SK-N-SH (cell line): ENCODE data around the gene CASZ1. TPM values are rescaled to one million over a fixed set of nuclear protein-coding genes. Genes with fewer than 3 reads are reported as not detected.

Source experiments
- CTCF ChIA-PET: fragments of 300-600, 350-600 bp; formaldehyde crosslinking; extraction: SDS; loops from one replicate; lab custom pipeline; 2021; lab: Yijun Ruan, JAX
- POLR2A ChIA-PET: fragments of 350-600 bp; sonication (Branson Sonifier 250); formaldehyde crosslinking; extraction: SDS; loops from one replicate; lab custom pipeline; 2020; ENCODE audit warnings: antibody characterized with exemption, inconsistent platforms; lab: Yijun Ruan, JAX
- DNase-seq: peaks from one replicate; pipeline ENCODE4 v3.0.0; 2012
- H2AFZ ChIP-seq: fragments of 200-600 bp; sonication (generic); 2 replicates; pipeline ENCODE4 v1.8.1; 2016; ENCODE audit warnings: antibody characterized with exemption, mild to moderate bottlenecking, low read depth
- H3F3A ChIP-seq: fragments of 200-600 bp; sonication (generic); replicated peaks from 2 replicates; pipeline ENCODE3; 2016; ENCODE audit warnings: antibody characterized with exemption, mild to moderate bottlenecking; ENCODE audit not compliant: insufficient read depth
- H3K27ac ChIP-seq, 2 experiments: fragments of 200-500 bp in 1 of 2; fragments of 200-600 bp in 1 of 2; sonication (Bioruptor generic) in 1 of 2; sonication (generic), shearing (Covaris generic) in 1 of 2; 2 replicates each; pipeline versions ENCODE4 v1.5.1 to v1.6.1; 2014 to 2016; ENCODE audit warnings: low read depth in 2 of 2, inconsistent platforms in 1 of 2, low read length in 1 of 2, mild to moderate bottlenecking in 1 of 2, mixed read lengths in 1 of 2
- H3K27me3 ChIP-seq: fragments of 200-600 bp; sonication (generic), shearing (Covaris generic); 2 replicates; pipeline ENCODE4 v1.6.1; 2016; ENCODE audit warnings: mixed run types; ENCODE audit not compliant: insufficient read depth
- H3K36me3 ChIP-seq, 2 experiments: fragments of 200-500 bp in 1 of 2; fragments of 200-600 bp in 1 of 2; sonication (Bioruptor generic) in 1 of 2; sonication (generic) in 1 of 2; replicated peaks in 1 of 2; 2 replicates each; pipeline versions ENCODE3 to v1.5.1; 2014 to 2016; ENCODE audit warnings: low read length in 1 of 2, mild to moderate bottlenecking in 1 of 2; ENCODE audit not compliant: insufficient read depth in 2 of 2, control insufficient read depth in 1 of 2
- H3K4me1 ChIP-seq, 2 experiments: fragments of 200-500 bp in 1 of 2; fragments of 200-600 bp in 1 of 2; sonication (Bioruptor generic) in 1 of 2; sonication (generic), shearing (Covaris generic) in 1 of 2; 2 replicates each; pipeline versions ENCODE4 v1.5.1 to v1.6.1; 2014 to 2016; ENCODE audit warnings: low read depth in 1 of 2, low read length in 1 of 2, mixed run types in 1 of 2; ENCODE audit not compliant: insufficient read depth in 2 of 2, control insufficient read depth in 1 of 2
- H3K4me2 ChIP-seq: fragments of 200-600 bp; sonication (generic), shearing (Covaris generic); 2 replicates; pipeline ENCODE4 v1.6.1; 2017; ENCODE audit warnings: mixed run types
- H3K4me3 ChIP-seq, 2 experiments: fragments of 200-500 bp in 1 of 2; fragments of 200-600 bp in 1 of 2; sonication (Bioruptor generic) in 1 of 2; sonication (generic), shearing (Covaris generic) in 1 of 2; 2 replicates each; pipeline versions ENCODE4 v1.5.1 to v1.8.1; 2014 to 2016; ENCODE audit warnings: low read depth in 2 of 2, inconsistent platforms in 1 of 2, low read length in 1 of 2, mild to moderate bottlenecking in 1 of 2, mixed read lengths in 1 of 2, moderate library complexity in 1 of 2
- H3K79me2 ChIP-seq: fragments of 200-600 bp; sonication (generic); 2 replicates; pipeline ENCODE4 v1.8.1; 2017; ENCODE audit warnings: mild to moderate bottlenecking; ENCODE audit not compliant: insufficient read depth
- H3K9ac ChIP-seq: fragments of 200-600 bp; sonication (generic); 2 replicates; pipeline ENCODE4 v1.6.1; 2017; ENCODE audit warnings: mixed run types
- H3K9me2 ChIP-seq: fragments of 200-600 bp; sonication (generic); 2 replicates; pipeline ENCODE4 v1.6.1; 2017; ENCODE audit warnings: mixed run types
- H3K9me3 ChIP-seq: fragments of 200-600 bp; sonication (generic); 2 replicates; pipeline ENCODE4 v1.6.1; 2017; ENCODE audit warnings: mixed run types, mild to moderate bottlenecking, moderate library complexity
- H4K20me1 ChIP-seq: fragments of 200-600 bp; sonication (generic); 2 replicates; pipeline ENCODE4 v1.6.1; 2017; ENCODE audit warnings: mild to moderate bottlenecking, mixed run types; ENCODE audit not compliant: insufficient read depth
- EP300 ChIP-seq, 2 experiments: IDR thresholded peaks; 2 replicates each; pipeline versions ENCODE4 v1.4.0 to v1.6.1; 2012; ENCODE audit warnings: borderline replicate concordance in 1 of 2, low read depth in 1 of 2, low read length in 1 of 2
- FOXM1 ChIP-seq: IDR thresholded peaks from 2 replicates; pipeline ENCODE4 v1.4.0; 2012; ENCODE audit warnings: low read depth, mild to moderate bottlenecking
- GABPA ChIP-seq: IDR thresholded peaks from 2 replicates; pipeline ENCODE4 v1.4.0; 2012; ENCODE audit warnings: low read depth, mild to moderate bottlenecking
- GATA2 ChIP-seq: sonication (generic); formaldehyde crosslinking; IDR thresholded peaks from 2 replicates; pipeline ENCODE4 v1.5.0; 2020; ENCODE audit warnings: mild to moderate bottlenecking, missing genetic modification reagents
- PBX3 ChIP-seq: IDR thresholded peaks from 2 replicates; pipeline ENCODE4; 2012
- POLR2AphosphoS5 ChIP-seq: IDR thresholded peaks from 2 replicates; pipeline ENCODE4 v1.6.1; 2012; ENCODE audit warnings: low read depth, low read length
- RAD21 ChIP-seq: IDR thresholded peaks from 2 replicates; pipeline ENCODE4 v1.6.1; 2012; ENCODE audit warnings: mild to moderate bottlenecking, low read length
- RCOR1 ChIP-seq: fragments of 150-350 bp; IDR thresholded peaks from 2 replicates; pipeline ENCODE4 v1.6.1; 2017; ENCODE audit warnings: antibody characterized with exemption, low read length
- REST ChIP-seq: IDR thresholded peaks from 2 replicates; pipeline ENCODE4 v1.6.1; 2012; ENCODE audit warnings: mild to moderate bottlenecking, low read depth, low read length, moderate library complexity
- RXRA ChIP-seq: IDR thresholded peaks from 2 replicates; pipeline ENCODE4 v1.4.0; 2012; ENCODE audit warnings: low read depth, mild to moderate bottlenecking, borderline replicate concordance
- TAF1 ChIP-seq: IDR thresholded peaks from 2 replicates; pipeline ENCODE4 v1.6.1; 2012; ENCODE audit warnings: low read depth, mild to moderate bottlenecking, low read length, moderate library complexity, borderline replicate concordance
- WGBS: methylation state at CpG from one replicate; pipeline ENCODE4 v1.1.6; 2017; ENCODE audit warnings: low lambda C conversion rate; 5-methylcytosine and 5-hydroxymethylcytosine counted together
- polyA plus RNA-seq, 3 experiments: library from polyadenylated mRNA; depleted of rRNA; stranded (reverse); fragments of >200 nt; gene quantifications; 2 replicates each; pipeline ENCODE4 v1.2.3, GENCODE V29; 2012
- TF ChIP-seq, protein P1 (sequence below): IDR thresholded peaks from 2 replicates; pipeline ENCODE4 v1.4.0; 2012; ENCODE audit warnings: low read depth, borderline replicate concordance
- TF ChIP-seq, protein P2 (sequence below): IDR thresholded peaks from 2 replicates; pipeline ENCODE4 v1.4.0; 2012; ENCODE audit warnings: low read depth
- TF ChIP-seq, protein P3 (sequence below): fragments of 150-350 bp; IDR thresholded peaks from 2 replicates; pipeline ENCODE4 v1.6.1; 2016; ENCODE audit warnings: mild to moderate bottlenecking, low read depth, low read length
- TF ChIP-seq, protein P4 (sequence below): fragments of 150-350 bp; IDR thresholded peaks from 2 replicates; pipeline ENCODE4 v1.6.1; 2017; ENCODE audit warnings: antibody characterized with exemption, low read length, low read depth, borderline replicate concordance

Gene CASZ1
- polyA plus RNA-seq, 1 of the 3 experiments (the other 2 are of a cell fraction), result 0.51 TPM

GRCh38 chr1:10713614-10714013 lies 82.8 kb downstream of the CASZ1 start:
- no peaks in the 10 kb centered on the region; the same call in none of the 2 replicates for H3K27me3 ChIP-seq

More at GRCh38 chr1:10713614-10714013, 82.8 kb downstream of the CASZ1 start:
- no peak for DNase-seq
- H2AFZ ChIP-seq, result no peak overlapping the region
- WGBS, result 87% methylated on average over 5 of the region's 7 CpGs
- no peaks in the 10 kb centered on the region; a peak in 1 of 4 replicates for H3K4me1 ChIP-seq
- no peaks in the 10 kb centered on the region for H4K20me1 ChIP-seq
- H3K36me3 ChIP-seq, result no peaks in the 10 kb centered on the region
- H3K4me3 ChIP-seq, result no peak overlapping the region
- no peaks in the 10 kb centered on the region for H3K9me2 ChIP-seq
- no peaks in the 10 kb centered on the region for H3K9me3 ChIP-seq
- no peaks in the 10 kb centered on the region for H3F3A ChIP-seq
- POLR2A ChIA-PET, result no interaction called here
- H3K79me2 ChIP-seq, result no peaks in the 10 kb centered on the region
- H3K9ac ChIP-seq, result no peak overlapping the region
- no peak for TF ChIP-seq EP300 (IDR thresholded peaks at IDR 0.05; ENCODE audit: borderline replicate concordance in 1 of 2, low read depth in 1 of 2, low read length in 1 of 2)
- TF ChIP-seq, protein P1, sequence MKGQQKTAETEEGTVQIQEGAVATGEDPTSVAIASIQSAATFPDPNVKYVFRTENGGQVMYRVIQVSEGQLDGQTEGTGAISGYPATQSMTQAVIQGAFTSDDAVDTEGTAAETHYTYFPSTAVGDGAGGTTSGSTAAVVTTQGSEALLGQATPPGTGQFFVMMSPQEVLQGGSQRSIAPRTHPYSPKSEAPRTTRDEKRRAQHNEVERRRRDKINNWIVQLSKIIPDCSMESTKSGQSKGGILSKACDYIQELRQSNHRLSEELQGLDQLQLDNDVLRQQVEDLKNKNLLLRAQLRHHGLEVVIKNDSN, result no peak
- TF ChIP-seq, protein P2, sequence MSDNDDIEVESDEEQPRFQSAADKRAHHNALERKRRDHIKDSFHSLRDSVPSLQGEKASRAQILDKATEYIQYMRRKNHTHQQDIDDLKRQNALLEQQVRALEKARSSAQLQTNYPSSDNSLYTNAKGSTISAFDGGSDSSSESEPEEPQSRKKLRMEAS, result no peak
- no peak for TF ChIP-seq GABPA
- no peak for TF ChIP-seq TAF1
- TF ChIP-seq RCOR1, result no peak
- TF ChIP-seq, protein P3, sequence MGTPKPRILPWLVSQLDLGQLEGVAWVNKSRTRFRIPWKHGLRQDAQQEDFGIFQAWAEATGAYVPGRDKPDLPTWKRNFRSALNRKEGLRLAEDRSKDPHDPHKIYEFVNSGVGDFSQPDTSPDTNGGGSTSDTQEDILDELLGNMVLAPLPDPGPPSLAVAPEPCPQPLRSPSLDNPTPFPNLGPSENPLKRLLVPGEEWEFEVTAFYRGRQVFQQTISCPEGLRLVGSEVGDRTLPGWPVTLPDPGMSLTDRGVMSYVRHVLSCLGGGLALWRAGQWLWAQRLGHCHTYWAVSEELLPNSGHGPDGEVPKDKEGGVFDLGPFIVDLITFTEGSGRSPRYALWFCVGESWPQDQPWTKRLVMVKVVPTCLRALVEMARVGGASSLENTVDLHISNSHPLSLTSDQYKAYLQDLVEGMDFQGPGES, result no peak
- no peak for TF ChIP-seq REST
- TF ChIP-seq, protein P4, sequence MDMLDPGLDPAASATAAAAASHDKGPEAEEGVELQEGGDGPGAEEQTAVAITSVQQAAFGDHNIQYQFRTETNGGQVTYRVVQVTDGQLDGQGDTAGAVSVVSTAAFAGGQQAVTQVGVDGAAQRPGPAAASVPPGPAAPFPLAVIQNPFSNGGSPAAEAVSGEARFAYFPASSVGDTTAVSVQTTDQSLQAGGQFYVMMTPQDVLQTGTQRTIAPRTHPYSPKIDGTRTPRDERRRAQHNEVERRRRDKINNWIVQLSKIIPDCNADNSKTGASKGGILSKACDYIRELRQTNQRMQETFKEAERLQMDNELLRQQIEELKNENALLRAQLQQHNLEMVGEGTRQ, result no peak
- TF ChIP-seq RAD21, result no peak
- TF ChIP-seq FOXM1, result no peak
- TF ChIP-seq POLR2AphosphoS5, result no peak
- no peak for TF ChIP-seq PBX3
- no peak for TF ChIP-seq RXRA
- no peak for TF ChIP-seq GATA2 (CRISPR knock-in tag)
- CTCF ChIA-PET, result interaction anchor here (0.6 to 1.3 kb wide), 4 partner anchors 153 to 219 kb away, joined by 3 to 4 read pairs (median 4); no protein-coding TSS in a partner anchor
- H3K27ac ChIP-seq, result no peak overlapping the region
- H3K4me2 ChIP-seq, result no peak overlapping the region
